ENCODE results near the gene DEPDC1B.

DEPDC1B gene

DNA sequence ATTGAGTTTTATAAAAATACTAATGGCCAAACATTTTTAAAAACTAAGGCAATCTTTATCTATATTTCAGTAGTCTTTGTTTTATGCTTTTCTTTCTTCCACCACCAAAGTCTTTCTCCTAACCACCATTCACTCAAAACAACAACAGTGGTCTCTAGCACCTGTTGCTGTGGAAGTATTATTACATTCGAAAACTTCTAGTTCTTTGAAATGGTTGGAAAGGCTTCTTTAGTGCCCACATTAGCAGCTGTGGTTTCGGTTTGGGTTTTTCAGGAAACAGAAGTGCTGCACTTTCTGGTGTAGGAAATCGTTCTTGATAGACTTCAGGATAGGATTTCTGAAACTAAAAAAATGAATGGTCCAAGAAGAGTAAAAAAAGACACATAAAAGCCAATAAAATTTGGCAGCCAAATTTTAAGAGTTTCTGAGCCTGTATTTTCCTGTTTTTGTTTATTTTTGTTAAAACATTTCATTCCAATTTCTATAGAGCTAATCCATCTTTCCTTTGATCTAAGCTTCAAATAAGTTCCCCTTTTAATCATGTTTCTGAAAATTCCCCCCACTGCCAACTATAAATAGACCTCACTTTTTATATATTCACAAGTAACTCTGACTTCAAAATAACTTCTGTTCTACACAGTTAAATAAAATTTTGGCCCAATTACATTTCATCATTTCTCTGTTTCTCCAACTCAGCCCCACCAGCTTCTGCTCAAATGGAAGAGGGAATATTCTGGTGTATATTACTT, 102.2 kb downstream of the DEPDC1B start:
- TF ChIP-seq CTCF (IDR thresholded peaks at IDR 0.05): no peak

DNA sequence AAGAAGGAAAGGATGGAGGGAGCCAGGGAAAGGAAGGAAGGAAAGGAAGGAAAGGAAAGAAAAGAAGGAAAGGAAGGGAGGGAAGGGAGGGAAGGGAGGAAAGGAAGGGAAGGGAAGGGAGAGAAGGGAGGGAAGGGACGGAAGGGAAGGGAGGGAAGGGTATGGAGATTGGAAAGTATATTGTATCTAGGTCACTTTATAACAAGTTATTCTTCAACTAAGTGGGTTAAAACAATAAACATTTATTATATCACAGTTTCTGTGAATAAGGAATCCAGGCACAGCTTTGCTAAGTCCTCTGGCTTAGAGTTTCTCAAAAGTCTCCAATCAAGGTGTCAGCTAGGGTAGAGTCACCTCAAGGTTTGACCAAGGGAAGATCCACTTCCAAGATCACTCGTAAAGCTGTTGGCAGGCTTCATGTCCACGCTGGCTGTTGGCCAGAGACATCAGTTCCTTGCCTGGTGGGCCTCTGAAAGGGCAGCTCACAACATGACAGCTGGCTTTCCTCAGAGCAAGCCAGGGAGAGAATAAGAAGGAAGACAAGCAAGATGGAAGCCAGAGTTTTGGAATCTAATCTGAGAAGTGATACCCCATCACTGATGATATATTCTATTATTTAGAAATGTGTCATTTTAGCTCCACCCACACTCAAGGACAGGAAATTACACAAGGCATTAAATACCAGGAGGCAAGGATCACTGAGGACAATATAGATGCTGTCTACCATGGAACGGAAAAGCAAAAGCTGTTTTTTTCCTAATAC, 105.1 kb downstream of the DEPDC1B start:
- TF ChIP-seq CTCF (IDR thresholded peaks at IDR 0.05): no peak

DNA sequence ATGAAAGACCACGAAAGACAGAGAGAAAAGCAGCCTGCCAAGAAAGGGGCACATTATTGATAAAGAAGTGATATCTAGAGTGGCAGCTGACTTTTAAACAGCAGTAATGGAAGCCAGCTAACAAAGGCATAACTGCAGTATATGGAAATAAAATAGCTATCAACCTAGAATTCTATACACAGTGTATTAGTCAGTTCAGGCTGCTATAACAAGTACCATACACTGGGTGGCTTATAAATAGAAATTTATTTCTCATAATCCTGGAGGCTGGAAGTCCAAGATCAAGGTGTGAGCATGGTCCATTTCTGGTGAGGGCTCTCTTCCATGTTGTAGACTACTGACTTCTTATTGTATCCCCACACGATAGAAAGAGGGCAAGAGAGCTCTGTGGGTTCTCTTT, 109.8 kb downstream of the DEPDC1B start:
- TF ChIP-seq CTCF (IDR thresholded peaks at IDR 0.05): no peak

- TF ChIP-seq CTCF (IDR thresholded peaks at IDR 0.05): peak; percentile 71
Measured at GRCh38 chr5:60586307-60586901, 113.6 kb downstream of the DEPDC1B start.

DNA sequence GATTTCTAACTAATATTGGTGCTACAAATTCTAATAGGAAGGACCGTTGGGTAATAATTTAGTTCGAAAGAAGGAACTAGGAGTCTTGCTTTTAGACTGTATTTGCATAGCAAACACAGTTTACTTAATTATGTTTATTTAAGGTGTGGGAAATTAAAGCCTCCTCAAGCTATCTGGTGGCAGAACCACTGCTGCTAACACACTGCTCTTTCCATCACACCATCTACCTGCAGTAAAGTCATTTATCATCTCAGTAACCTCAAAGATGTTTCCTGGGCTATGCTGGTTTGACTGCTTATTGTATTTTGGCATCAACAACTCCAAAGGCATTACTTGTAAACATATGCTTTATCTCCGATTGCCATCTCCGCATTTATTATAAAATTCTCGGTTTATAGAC, 114.3 kb downstream of the DEPDC1B start:
- no peak for TF ChIP-seq CTCF (IDR thresholded peaks at IDR 0.05)

DNA sequence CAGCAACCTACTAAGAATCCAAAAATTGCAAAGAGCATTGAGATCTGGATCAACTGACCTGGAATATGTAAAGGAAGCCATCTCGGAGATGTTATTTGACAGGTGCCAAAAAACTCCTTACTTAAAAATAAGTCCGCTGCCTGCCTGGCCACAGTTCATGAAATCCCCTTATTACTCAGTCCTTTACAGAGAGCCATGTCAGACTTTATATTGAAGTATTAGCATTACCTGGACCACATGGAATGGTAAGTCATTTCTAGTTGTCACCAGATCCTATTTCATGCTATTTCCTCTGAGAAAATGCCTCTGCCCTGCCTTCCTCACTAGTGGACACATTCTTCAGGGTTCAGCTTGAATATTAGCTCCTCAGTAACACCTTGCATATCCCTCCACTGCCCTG, 115.7 kb downstream of the DEPDC1B start:
- TF ChIP-seq CTCF (IDR thresholded peaks at IDR 0.05): no peak

DNA sequence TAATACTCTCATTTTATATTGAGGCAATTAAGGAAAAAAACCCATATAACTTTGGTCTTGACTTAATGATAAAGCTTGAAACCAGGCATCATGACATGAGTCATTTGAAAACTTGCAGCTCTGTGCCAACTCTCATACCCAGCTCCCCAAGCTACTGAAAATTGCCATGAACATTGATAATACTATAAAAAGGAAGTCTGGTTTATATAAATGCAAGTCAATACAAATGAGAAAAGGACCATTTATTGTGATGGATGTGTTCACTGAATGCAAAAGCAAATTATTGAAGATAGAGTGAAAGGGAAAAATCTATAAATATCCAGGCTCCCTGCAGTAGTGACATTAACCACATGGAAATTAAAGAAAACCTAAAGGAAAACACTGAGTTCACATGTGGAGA, 116.3 kb downstream of the DEPDC1B start:
- TF ChIP-seq CTCF (IDR thresholded peaks at IDR 0.05): no peak

Data from LNCAP (cell line).